ENCODE data around the gene FKBP2. TPM values are rescaled to one million over a fixed set of nuclear protein-coding genes. Genes with fewer than 3 reads are reported as not detected.
A peak's percentile ranks its signal among the peaks of the same experiment; 100 is the strongest.

Gene FKBP2
- total and polyA plus RNA-seq, 2 of the 13 experiments (the other 11 are each of a cell fraction or from before 2014, with no cell fraction given), result 30.1 to 53.3 TPM

DNA sequence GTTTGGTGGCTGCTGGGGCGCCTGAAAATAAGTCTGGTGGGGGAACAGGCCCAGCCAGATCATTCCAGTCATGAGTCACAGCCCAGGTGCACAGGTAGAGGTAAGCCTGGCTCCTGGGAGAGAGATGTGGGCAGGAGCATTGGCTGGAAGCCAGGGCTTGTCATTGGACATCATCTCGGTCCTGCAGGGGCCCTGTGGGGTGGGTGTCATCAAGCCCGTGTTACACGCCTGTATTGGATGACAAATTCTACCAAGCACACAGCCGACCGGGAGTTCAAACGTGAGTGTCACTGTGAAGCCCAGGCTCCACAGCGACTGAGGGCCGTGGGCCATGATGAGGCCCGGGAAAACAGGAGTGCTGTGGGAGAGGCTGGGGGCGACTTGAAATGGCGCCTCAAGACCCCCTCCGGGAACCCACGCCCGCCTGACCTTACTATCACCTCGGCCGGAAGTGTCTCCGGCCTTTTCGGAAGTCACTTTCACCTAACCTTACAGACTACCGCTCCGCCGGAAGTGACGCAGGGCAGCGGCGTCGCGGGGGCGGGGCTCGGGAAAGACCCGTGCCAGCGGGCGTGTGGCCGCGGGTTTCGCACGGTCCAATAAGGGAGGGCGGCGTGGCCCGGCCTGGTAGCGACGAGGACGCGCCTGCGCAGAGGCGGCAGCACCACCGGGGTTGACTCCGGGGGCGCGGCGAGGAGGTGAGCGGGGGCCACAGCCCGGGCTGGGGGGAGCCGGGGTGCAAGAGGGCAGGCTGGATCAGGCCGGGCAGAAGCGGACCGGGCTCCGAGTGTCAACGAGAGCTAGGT, at the start of gene FKBP2 (continued):
- TF ChIP-seq HNRNPK (IDR thresholded peaks at IDR 0.05; ENCODE audit: low read depth, low read length, poor library complexity, severe bottlenecking) (peak; percentile 41), REST (IDR thresholded peaks at IDR 0.05; ENCODE audit: borderline replicate concordance in 1 of 2, low read depth in 1 of 2, low read length in 2 of 2) (peak in 1 of 2 experiments; percentile 71; a peak in 1 of 4 replicates), ISX (CRISPR knock-in tag; conservative IDR thresholded peaks at IDR 0.05) (no peak), SALL2 (CRISPR knock-in tag; IDR thresholded peaks at IDR 0.05) (peak; percentile 97), HES4 (CRISPR knock-in tag; IDR thresholded peaks at IDR 0.05; ENCODE audit: borderline replicate concordance) (no peak), MYPOP (CRISPR knock-in tag; IDR thresholded peaks at IDR 0.05) (peak; percentile 84), GFI1 (CRISPR knock-in tag; IDR thresholded peaks at IDR 0.05; ENCODE audit: borderline replicate concordance) (no peak), HNF1A (IDR thresholded peaks at IDR 0.05; ENCODE audit: low read depth) (no peak), HNF1A (CRISPR knock-in tag; IDR thresholded peaks at IDR 0.05; ENCODE audit: borderline replicate concordance) (no peak; the same call in 1 of the 2 replicates), ZNF563 (CRISPR knock-in tag; IDR thresholded peaks at IDR 0.05) (no peak; the same call in 1 of the 2 replicates), SRSF1 (optimal IDR thresholded peaks at IDR 0.05; ENCODE audit: low read depth, low read length) (peak; percentile 51), PRDM10 (CRISPR knock-in tag; IDR thresholded peaks at IDR 0.05; ENCODE audit: low read depth) (no peak), ISL2 (CRISPR knock-in tag; IDR thresholded peaks at IDR 0.05) (peak; percentile 74)

All from HepG2 (cell line).